DND-41 (cell line): Measurements from ENCODE around the gene DVL1.

Experiments used
- EZH2 ChIP-seq: IDR thresholded peaks from 3 replicates; pipeline ENCODE4 v1.6.1; 2012; ENCODE audit warnings: borderline replicate concordance, low read depth, mild to moderate bottlenecking, moderate library complexity, low read length, inconsistent platforms; ENCODE audit not compliant: severe bottlenecking
- TF ChIP-seq, protein P1 (sequence below): IDR thresholded peaks from 2 replicates; pipeline ENCODE4 v1.5.1; 2012; ENCODE audit warnings: borderline replicate concordance, low read length, moderate library complexity, mild to moderate bottlenecking; ENCODE audit not compliant: poor library complexity, severe bottlenecking; ENCODE audit errors: extremely low read depth

- TF ChIP-seq, protein P1, sequence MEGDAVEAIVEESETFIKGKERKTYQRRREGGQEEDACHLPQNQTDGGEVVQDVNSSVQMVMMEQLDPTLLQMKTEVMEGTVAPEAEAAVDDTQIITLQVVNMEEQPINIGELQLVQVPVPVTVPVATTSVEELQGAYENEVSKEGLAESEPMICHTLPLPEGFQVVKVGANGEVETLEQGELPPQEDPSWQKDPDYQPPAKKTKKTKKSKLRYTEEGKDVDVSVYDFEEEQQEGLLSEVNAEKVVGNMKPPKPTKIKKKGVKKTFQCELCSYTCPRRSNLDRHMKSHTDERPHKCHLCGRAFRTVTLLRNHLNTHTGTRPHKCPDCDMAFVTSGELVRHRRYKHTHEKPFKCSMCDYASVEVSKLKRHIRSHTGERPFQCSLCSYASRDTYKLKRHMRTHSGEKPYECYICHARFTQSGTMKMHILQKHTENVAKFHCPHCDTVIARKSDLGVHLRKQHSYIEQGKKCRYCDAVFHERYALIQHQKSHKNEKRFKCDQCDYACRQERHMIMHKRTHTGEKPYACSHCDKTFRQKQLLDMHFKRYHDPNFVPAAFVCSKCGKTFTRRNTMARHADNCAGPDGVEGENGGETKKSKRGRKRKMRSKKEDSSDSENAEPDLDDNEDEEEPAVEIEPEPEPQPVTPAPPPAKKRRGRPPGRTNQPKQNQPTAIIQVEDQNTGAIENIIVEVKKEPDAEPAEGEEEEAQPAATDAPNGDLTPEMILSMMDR = no peak
- TF ChIP-seq EZH2 = no peak
Observed at GRCh38 chr1:1340791-1341548, 8.2 kb downstream of the DVL1 start.
